Ishikawa (cell line): ENCODE results near the gene FRS2.

ENCODE experiments used
- EP300 ChIP-seq: IDR thresholded peaks from 2 replicates; pipeline ENCODE4 v1.6.1; 2012; ENCODE audit warnings: borderline replicate concordance
- FOXM1 ChIP-seq: IDR thresholded peaks from 2 replicates; pipeline ENCODE4 v1.6.1; 2012; ENCODE audit warnings: low read depth, borderline replicate concordance
- MAX ChIP-seq: IDR thresholded peaks from 2 replicates; pipeline ENCODE4 v1.6.1; 2012
- YY1 ChIP-seq: IDR thresholded peaks from 2 replicates; pipeline ENCODE4 v1.6.1; 2012; ENCODE audit warnings: low read depth
- TF ChIP-seq, protein P1 (sequence below): IDR thresholded peaks from 2 replicates; pipeline ENCODE4 v1.6.1; 2012
- TF ChIP-seq, protein P2 (sequence below): IDR thresholded peaks from 2 replicates; pipeline ENCODE4 v1.6.1; 2012; ENCODE audit warnings: low read depth, mild to moderate bottlenecking

- TF ChIP-seq EP300 (no peak), FOXM1 (no peak), MAX (no peak), YY1 (no peak)
- TF ChIP-seq, protein P1, sequence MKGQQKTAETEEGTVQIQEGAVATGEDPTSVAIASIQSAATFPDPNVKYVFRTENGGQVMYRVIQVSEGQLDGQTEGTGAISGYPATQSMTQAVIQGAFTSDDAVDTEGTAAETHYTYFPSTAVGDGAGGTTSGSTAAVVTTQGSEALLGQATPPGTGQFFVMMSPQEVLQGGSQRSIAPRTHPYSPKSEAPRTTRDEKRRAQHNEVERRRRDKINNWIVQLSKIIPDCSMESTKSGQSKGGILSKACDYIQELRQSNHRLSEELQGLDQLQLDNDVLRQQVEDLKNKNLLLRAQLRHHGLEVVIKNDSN, result no peak
- TF ChIP-seq, protein P2, sequence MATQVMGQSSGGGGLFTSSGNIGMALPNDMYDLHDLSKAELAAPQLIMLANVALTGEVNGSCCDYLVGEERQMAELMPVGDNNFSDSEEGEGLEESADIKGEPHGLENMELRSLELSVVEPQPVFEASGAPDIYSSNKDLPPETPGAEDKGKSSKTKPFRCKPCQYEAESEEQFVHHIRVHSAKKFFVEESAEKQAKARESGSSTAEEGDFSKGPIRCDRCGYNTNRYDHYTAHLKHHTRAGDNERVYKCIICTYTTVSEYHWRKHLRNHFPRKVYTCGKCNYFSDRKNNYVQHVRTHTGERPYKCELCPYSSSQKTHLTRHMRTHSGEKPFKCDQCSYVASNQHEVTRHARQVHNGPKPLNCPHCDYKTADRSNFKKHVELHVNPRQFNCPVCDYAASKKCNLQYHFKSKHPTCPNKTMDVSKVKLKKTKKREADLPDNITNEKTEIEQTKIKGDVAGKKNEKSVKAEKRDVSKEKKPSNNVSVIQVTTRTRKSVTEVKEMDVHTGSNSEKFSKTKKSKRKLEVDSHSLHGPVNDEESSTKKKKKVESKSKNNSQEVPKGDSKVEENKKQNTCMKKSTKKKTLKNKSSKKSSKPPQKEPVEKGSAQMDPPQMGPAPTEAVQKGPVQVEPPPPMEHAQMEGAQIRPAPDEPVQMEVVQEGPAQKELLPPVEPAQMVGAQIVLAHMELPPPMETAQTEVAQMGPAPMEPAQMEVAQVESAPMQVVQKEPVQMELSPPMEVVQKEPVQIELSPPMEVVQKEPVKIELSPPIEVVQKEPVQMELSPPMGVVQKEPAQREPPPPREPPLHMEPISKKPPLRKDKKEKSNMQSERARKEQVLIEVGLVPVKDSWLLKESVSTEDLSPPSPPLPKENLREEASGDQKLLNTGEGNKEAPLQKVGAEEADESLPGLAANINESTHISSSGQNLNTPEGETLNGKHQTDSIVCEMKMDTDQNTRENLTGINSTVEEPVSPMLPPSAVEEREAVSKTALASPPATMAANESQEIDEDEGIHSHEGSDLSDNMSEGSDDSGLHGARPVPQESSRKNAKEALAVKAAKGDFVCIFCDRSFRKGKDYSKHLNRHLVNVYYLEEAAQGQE, result no peak
Observed at GRCh38 chr12:69428351-69429073, 41.7 kb upstream of the FRS2 start.
